Suppressor macrophage (primary cell): Measurements from ENCODE around the gene KIAA2012.

Source experiments
- DNase-seq, 4 experiments: peaks; one replicate each; pipeline ENCODE4 v3.0.0-alpha.2; 2020 to 2022

KIAA2012 gene

DNA sequence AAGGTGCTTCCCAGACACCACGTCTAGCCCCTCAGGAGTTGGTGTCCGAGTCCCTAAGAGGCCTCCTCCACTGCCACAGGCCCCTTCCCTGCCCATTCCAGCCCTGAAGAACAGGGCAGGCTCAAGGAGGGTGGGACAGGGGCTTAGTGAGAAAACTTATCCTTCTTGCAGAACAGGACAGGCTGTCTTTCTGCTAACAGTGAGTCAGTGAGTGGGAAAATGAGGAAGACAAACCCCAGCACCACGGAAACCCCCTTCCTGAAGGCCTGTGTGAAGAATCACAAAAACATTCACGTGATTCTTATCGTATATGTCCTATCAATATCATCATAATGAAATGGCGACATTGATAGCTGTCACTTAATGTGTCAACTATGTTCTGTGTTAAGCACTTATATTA lies 29.6 kb upstream of the KIAA2012 start:
- peak; percentile 38 to 71 (median 65) for DNase-seq

DNA sequence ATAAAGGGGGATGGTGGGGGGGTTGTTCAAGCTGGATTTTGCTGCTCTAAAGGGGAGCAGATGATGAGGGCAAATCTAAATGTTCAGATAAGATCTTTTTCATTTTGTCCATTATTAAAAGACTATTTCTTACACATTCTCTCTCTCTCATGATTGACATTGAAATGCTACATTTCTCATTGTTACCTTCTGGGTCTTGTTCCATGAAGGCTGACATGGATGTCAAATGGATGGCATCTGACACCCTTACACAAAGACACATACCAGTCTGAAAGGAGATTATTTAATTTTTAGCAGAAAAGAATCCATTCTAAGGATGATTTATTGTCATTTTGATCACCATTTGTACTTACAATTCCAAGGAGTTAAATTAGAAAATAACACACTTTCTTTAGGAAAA lies 28.3 kb upstream of the KIAA2012 start:
- no peak for DNase-seq

DNA sequence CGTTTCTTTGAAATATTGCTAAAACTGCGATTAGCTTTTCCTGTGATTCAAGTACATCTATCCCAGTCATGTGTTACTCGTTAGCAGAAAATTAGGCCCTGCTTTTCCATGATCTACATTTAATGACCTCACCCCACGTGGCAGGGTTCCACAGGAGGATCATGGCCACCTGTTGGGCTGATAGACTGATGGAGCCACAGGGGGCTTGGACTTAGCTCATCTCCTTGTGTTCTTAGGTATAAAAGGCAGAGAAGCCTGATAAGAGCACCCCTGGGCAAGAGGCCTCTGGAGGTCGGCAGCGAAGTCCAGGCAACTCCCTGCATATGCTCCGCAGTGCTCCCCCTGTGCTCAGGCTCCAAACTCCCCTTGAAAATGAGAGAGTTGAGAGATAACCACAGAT lies 26.5 kb upstream of the KIAA2012 start:
- DNase-seq: no peak

- DNase-seq: no peak
Observed at GRCh38 chr2:202049092-202049728, 23.8 kb upstream of the KIAA2012 start.

- no peak for DNase-seq
Observed at GRCh38 chr2:202049840-202050239, 23.2 kb upstream of the KIAA2012 start.

GRCh38 chr2:202050652-202051051 lies 22.4 kb upstream of the KIAA2012 start:
- no peak for DNase-seq

DNA sequence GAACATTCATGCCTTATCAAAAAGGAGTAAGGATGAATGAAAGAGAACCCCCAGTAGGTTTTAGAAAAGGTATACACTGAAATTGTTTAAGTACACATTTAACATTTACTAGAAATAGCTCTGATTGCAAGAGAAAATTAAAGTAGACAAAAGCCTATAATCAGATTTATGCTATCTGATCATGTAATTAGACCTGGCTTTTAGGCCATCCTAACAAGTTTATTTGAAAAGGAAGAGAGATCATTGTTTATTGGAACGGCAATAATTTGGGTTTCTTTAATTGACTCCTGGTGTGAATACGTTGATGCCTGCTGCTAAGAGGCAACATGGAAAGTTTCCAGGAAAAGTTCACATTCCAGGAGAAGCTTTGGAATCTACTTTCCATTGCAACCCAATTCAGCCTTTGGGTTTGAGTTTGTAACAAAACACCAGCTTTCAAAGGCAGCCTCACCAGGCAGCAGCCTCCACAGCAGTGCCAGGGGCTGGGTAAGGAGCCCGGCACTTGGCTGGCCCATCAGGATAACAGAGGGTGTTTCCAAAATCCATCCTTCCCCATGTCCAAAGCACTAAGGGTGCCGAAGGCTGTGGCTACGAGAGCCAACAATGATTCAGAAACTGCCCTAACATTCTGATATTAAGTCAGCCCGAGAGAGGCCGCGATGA lies 21.4 kb upstream of the KIAA2012 start:
- no peak for DNase-seq

- DNase-seq: no peak
Observed at GRCh38 chr2:202052235-202052634, 20.8 kb upstream of the KIAA2012 start.

- DNase-seq: no peak
Observed at GRCh38 chr2:202054679-202055078, 18.4 kb upstream of the KIAA2012 start.

GRCh38 chr2:202056611-202057010 lies 16.4 kb upstream of the KIAA2012 start:
- DNase-seq: peak in 1 of 4 experiments; percentile 13

DNA sequence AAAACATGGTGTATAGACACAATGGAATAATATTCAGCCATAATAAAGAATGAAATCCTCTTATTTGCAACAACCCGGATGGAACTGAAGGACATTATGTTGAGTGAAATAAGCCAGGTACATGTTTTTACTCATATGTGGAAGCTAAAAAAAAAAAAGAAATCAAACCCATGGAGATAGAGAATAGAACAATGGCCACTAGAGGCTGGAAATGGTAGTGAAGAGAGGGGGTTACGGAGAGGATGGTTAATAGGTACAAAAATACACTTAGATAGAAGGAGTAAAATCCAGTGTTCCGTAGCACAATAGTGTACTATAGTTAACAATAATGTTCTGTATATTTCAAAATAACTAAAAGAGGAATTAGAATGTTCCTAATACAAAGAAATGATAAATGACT lies 12.8 kb upstream of the KIAA2012 start:
- no peak for DNase-seq

- DNase-seq: no peak
Observed at GRCh38 chr2:202061695-202062094, 11.4 kb upstream of the KIAA2012 start.

- peak; percentile 43 to 73 (median 63) for DNase-seq
Observed at GRCh38 chr2:202064171-202064880, 8.7 kb upstream of the KIAA2012 start.

GRCh38 chr2:202064881-202065230 lies 8.2 kb upstream of the KIAA2012 start:
- no peak for DNase-seq

GRCh38 chr2:202065876-202066275 lies 7.2 kb upstream of the KIAA2012 start:
- DNase-seq: no peak

DNA sequence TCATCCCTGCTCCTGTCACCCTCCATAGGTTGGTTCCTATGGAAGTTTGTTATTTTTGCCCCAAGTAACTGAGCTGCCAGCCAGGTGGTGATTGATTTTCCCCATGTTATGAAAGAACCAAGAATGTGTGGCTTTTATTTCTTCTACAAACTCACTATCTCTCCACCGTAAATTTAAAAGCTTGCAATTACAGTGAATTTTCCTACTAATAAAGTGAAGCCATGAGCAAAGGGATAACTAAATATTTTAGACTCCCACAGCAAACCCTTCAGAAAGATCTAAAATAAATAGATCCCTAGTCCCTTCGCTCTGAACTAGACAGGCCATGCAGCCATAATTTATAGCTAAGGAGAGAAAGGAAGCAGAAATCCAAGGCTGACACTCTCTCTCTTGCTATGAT lies 6.2 kb upstream of the KIAA2012 start:
- no peak for DNase-seq

DNA sequence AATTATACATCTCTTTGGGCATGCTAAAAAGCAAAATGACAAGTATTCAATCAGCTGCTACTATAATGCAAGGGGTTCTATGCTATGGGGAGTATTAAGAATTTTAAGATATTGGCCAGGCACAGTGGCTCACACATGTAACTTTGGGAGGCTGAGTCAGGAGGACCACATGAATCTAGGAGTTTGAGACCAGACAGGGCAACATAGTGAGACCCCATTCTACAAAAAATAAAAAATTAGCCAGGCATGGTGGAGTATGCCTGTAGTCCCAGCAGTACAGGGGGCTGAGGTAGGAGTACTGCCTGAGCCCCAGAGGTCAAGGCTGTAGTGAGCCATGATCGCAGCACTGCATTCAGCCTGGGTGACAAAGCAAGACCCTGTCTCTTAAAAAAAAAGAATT lies 5.5 kb upstream of the KIAA2012 start:
- no peak for DNase-seq

DNA sequence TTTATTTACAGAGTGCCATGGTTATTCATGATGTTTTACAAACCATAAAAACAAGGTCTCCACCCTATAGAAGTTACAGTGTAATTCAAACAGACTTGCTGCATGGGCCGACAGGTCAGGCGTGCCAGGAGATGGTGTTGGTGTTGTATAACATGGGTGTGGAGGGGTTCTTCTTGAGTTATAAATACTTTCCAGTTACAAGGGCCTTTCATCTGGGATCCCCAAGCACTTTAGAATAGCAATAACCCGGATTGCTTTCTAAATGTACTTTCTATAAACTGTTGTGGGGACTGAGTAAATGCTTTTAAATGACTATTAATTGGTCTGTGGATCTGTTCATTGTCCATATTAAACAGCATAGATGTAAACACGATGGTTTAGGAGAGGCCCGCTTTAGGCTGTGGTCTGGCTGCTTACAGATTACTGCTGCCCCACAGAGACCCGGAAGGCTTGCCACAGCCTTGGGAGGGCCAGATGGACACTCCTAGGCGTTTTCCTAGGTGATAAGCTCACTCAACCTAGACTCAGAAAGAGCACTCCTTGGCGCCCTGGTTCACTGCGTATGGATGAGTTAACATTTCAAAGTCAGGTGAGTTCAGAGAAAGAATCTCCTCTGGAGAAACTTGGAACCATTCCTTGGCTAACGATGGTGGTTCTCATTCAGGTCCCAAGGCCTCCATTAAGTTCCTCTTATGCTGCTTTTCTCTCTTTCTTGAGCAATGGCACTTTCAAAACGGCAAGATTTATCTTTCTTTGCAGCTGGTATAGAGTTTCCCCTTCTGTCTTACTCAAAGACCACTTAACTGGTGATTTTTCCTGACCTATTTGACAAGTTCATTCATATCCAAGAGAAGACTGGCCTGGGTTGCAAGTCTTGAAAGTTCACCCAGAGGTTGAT lies 3.6 kb upstream of the KIAA2012 start:
- DNase-seq: peak in 1 of 4 experiments; percentile 11

GRCh38 chr2:202071107-202071506 lies 1.9 kb upstream of the KIAA2012 start:
- DNase-seq: no peak

DNA sequence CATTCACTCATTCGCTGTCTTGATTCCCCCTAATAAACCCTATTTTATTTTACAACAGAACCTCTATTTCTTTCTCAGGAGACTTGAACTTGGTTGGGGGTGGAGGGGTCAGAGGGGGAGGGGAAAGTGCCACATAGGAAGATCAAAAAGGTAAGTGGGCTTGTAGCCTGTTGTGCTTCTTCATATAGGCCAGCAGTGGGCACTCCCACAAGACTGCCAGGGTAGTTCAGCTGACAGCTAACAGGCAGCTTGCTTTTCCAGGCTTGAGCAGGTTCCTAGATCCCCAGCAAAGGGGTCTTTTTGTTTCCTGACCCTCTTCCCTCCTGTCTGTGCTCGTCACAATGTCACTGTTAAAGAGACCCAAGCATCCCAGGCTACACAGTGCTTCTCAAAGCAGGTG lies 829 bp upstream of the KIAA2012 start:
- DNase-seq: peak in 2 of 4 experiments; percentile 9 to 14

DNA sequence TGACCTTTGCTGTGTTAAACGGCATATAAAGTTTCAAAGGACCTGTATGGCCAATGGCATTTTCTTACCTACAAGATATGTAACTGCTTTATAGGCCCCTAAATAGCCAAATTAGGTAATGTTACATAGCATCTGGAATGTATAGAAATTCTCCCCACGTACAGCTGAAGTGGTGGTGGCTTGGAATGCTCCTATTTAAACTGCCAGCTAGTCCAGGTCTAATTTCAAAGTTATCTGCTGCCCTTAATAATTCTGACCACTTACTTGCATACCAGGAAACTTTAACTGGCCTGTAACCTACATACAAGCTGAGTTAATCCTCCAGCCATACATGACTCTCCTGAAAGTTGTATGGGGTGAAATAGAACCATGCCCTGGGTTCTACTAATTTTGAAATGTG lies 1.3 kb downstream of the KIAA2012 start:
- no peak for DNase-seq

GRCh38 chr2:202079310-202079709 lies 6.3 kb downstream of the KIAA2012 start:
- no peak for DNase-seq

GRCh38 chr2:202084265-202084664 lies 11.2 kb downstream of the KIAA2012 start:
- no peak for DNase-seq
